ENCODE results near the gene ARHGAP22. TPM values are rescaled to one million over a fixed set of nuclear protein-coding genes. Genes with fewer than 3 reads are reported as not detected.

ARHGAP22 gene
- total RNA-seq, 1 experiment from 2014 or later: 9.9 TPM

DNA sequence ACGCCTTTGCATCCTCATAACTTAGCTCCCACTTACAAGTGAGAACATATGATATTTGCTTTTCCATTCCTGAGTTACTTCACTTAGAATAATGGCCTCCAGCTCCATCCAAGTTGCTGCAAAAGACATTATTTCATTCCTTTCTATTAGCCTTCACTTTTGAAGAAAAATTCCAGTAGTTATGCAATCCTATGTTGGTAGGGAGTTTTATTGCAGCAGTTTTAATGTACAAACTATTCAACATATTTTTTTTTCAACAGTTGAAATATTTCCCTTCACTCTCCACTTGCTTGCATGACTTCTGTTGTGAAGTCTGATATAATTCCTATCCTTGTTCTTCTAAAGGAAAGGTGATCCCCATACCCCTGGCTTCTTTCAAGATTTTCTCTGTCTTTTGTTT is 27.3 kb upstream of the ARHGAP22 start (continued):
- TF ChIP-seq EGR1 (IDR thresholded peaks at IDR 0.05; ENCODE audit: low read depth) (no peak), YY1 (IDR thresholded peaks at IDR 0.05; ENCODE audit: extremely low read depth, insufficient replicate concordance, low read depth, low read length) (no peak), FOSL1 (IDR thresholded peaks at IDR 0.05; ENCODE audit: low read depth) (no peak)
- TF ChIP-seq, protein P1, sequence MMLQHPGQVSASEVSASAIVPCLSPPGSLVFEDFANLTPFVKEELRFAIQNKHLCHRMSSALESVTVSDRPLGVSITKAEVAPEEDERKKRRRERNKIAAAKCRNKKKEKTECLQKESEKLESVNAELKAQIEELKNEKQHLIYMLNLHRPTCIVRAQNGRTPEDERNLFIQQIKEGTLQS (IDR thresholded peaks at IDR 0.05): no peak

DNA sequence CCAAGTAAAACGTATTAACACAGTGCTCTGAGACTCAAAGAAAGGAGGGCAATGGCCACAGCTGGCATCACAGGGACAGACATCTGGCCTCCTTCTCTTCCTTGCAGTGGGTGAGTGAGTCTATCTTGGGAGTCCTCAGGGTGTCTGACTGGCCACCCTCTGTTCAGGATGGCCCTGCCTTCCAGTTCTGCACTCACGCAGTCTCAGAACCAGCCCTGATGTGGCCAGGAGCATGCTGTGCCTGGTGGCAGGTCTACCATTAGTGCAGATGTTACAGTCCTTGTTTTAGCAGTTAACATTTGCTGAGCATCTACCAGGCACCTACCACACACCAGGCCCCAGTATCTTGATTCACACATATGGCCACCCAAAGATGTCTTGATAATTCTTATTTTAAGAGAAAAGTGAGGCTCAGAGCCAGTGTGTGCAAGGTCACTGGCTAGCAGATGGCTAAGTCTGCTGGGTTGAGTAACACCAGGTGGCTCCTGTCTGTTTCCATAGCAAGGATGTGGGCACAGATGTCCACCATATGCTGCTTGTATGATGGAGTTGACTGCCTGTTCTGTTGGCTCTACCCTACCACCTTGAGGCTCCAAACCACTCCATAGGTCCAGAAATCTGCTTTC is 23.2 kb upstream of the ARHGAP22 start:
- ChIA-PET RAD21 (ENCODE audit: low non-redundant PET in 1 of 2, low total read pairs in 2 of 2, uncharacterized antibody in 2 of 2, unreplicated experiment in 2 of 2) (no interaction called here), POLR2A (no interaction called here), CTCF (no interaction called here)
- intact Hi-C loops (cut with micrococcal nuclease): no loop called here
- Histone ChIP-seq H3K9ac (ENCODE audit: low read length) (no peak overlapping the region), H3K4me2 (ENCODE audit: low read length) (no peak overlapping the region), H2AFZ (ENCODE audit: low read depth, low read length, poor library complexity, severe bottlenecking) (no peak overlapping the region), H3K9me2 (ENCODE audit: insufficient read depth) (no peaks in the 10 kb centered on the region), H3K9me3 (ENCODE audit: control insufficient read depth in 1 of 2, insufficient read depth in 1 of 2, low read depth in 1 of 2, low read length in 2 of 2) (no peaks in the 10 kb centered on the region), H3K27ac (ENCODE audit: low read depth, low read length) (no peak overlapping the region), H3K27me3 (ENCODE audit: insufficient read depth, low read length) (no peaks in the 10 kb centered on the region), H3K4me3 (replicated peaks in 1 of 2; ENCODE audit: low read depth in 1 of 2, low read length in 2 of 2) (no peak overlapping the region), H3K79me2 (ENCODE audit: insufficient read depth, low read length) (no peaks in the 10 kb centered on the region), H3K36me3 (ENCODE audit: control insufficient read depth in 1 of 2, insufficient read depth in 2 of 2, low read length in 2 of 2) (no peaks in the 10 kb centered on the region), H4K20me1 (ENCODE audit: insufficient read depth) (no peaks in the 10 kb centered on the region), H3K4me1 (ENCODE audit: control insufficient read depth in 1 of 2, insufficient read depth in 2 of 2, low read length in 2 of 2) (no peaks in the 10 kb centered on the region)
- ATAC-seq (no peak), DNase-seq (ENCODE audit: low read depth, low spot score) (no peak)
- BruUV-seq (replicated peaks): no TSS peak
- TF ChIP-seq EZH2 (IDR thresholded peaks at IDR 0.05) (no peak), POLR2AphosphoS5 (IDR thresholded peaks at IDR 0.05; ENCODE audit: low read depth, low read length) (no peak), JUND (IDR thresholded peaks at IDR 0.05) (no peak), POLR2A (IDR thresholded peaks at IDR 0.05; ENCODE audit: borderline replicate concordance, extremely low read depth, insufficient read depth, insufficient read length) (no peak), SP1 (IDR thresholded peaks at IDR 0.05; ENCODE audit: low read depth) (no peak), YY1 (IDR thresholded peaks at IDR 0.05; ENCODE audit: extremely low read depth, insufficient replicate concordance, low read depth, low read length) (no peak), TCF7L2 (IDR thresholded peaks at IDR 0.05; ENCODE audit: borderline replicate concordance, extremely low read depth, insufficient read depth, insufficient read length) (no peak), RAD21 (IDR thresholded peaks at IDR 0.05; ENCODE audit: low read depth) (no peak), ZFX (IDR thresholded peaks at IDR 0.05) (no peak), SIN3A (IDR thresholded peaks at IDR 0.05; ENCODE audit: low read depth) (no peak), EGR1 (IDR thresholded peaks at IDR 0.05; ENCODE audit: low read depth) (no peak), SRF (IDR thresholded peaks at IDR 0.05; ENCODE audit: low read depth) (no peak)
- TF ChIP-seq, protein P2, sequence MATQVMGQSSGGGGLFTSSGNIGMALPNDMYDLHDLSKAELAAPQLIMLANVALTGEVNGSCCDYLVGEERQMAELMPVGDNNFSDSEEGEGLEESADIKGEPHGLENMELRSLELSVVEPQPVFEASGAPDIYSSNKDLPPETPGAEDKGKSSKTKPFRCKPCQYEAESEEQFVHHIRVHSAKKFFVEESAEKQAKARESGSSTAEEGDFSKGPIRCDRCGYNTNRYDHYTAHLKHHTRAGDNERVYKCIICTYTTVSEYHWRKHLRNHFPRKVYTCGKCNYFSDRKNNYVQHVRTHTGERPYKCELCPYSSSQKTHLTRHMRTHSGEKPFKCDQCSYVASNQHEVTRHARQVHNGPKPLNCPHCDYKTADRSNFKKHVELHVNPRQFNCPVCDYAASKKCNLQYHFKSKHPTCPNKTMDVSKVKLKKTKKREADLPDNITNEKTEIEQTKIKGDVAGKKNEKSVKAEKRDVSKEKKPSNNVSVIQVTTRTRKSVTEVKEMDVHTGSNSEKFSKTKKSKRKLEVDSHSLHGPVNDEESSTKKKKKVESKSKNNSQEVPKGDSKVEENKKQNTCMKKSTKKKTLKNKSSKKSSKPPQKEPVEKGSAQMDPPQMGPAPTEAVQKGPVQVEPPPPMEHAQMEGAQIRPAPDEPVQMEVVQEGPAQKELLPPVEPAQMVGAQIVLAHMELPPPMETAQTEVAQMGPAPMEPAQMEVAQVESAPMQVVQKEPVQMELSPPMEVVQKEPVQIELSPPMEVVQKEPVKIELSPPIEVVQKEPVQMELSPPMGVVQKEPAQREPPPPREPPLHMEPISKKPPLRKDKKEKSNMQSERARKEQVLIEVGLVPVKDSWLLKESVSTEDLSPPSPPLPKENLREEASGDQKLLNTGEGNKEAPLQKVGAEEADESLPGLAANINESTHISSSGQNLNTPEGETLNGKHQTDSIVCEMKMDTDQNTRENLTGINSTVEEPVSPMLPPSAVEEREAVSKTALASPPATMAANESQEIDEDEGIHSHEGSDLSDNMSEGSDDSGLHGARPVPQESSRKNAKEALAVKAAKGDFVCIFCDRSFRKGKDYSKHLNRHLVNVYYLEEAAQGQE (IDR thresholded peaks at IDR 0.05; ENCODE audit: low read depth): no peak
- TF ChIP-seq, protein P1 (IDR thresholded peaks at IDR 0.05): no peak
- TF ChIP-seq, protein P3, sequence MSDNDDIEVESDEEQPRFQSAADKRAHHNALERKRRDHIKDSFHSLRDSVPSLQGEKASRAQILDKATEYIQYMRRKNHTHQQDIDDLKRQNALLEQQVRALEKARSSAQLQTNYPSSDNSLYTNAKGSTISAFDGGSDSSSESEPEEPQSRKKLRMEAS (IDR thresholded peaks at IDR 0.05): no peak
- TF ChIP-seq, protein P4, sequence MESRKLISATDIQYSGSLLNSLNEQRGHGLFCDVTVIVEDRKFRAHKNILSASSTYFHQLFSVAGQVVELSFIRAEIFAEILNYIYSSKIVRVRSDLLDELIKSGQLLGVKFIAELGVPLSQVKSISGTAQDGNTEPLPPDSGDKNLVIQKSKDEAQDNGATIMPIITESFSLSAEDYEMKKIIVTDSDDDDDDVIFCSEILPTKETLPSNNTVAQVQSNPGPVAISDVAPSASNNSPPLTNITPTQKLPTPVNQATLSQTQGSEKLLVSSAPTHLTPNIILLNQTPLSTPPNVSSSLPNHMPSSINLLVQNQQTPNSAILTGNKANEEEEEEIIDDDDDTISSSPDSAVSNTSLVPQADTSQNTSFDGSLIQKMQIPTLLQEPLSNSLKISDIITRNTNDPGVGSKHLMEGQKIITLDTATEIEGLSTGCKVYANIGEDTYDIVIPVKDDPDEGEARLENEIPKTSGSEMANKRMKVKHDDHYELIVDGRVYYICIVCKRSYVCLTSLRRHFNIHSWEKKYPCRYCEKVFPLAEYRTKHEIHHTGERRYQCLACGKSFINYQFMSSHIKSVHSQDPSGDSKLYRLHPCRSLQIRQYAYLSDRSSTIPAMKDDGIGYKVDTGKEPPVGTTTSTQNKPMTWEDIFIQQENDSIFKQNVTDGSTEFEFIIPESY (IDR thresholded peaks at IDR 0.05; ENCODE audit: extremely low read depth, insufficient replicate concordance, low read length): no peak

Data from HCT116 (cell line).